ENCODE results near the gene HDAC4.
A peak's percentile ranks its signal among the peaks of the same experiment; 100 is the strongest.

The HDAC4 gene

GRCh38 chr2:239235311-239235710 lies 165.5 kb downstream of the HDAC4 start:
- no peak for TF ChIP-seq CTCF (IDR thresholded peaks at IDR 0.05; ENCODE audit: insufficient read depth, low read depth, low read length, missing control alignments)
- no peak overlapping the region for H3K4me3 ChIP-seq (ENCODE audit: low read depth, low read length)
- DNase-seq (ENCODE audit: low read depth): no peak

DNA sequence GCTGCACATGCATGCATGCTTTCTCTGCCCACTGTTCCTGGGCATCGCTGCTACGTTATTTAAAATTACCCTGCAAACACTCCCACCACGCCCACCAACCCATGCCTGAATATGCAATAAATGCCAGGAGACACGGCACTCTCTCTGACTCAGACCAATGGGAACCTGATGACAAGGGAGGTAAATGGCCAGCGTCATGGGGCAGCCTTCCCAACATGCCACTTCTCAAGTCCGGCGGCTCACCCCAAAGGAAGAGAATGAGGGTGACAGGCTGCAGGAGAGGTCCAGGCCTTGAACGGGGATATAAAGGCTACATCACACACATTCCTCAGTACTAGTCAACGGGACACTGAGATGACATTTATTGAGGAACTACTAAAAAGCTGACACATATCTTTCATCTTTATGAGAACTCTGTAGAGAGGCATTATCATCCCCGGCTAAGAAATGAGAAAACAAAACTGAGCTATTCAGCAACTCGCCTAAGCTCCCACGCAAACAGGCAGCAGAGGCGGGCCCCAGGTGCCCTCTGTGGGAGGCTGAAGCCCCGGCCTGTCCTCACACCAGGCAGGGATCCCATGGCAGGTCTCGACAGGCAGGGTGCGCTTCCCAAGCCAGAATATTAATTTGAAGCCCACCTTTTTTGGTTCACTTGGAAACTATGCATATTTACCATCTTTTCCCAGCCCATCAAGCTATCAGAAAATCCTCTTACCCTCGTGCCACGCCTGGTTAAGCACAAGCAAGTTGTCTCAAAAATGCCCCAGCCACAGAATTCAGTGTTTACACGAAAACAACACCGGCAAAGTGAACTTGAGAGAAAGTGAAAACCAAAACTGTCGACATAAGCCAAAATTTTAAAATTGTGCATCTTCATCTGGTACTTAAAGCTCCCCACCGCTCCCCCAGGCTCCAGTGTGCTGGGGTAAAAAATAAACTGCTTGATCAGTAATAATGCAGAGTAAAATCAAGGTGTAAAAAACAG lies 166.3 kb downstream of the HDAC4 start:
- no peak overlapping the region for H3K4me3 ChIP-seq (ENCODE audit: low read depth, low read length)
- TF ChIP-seq CTCF (IDR thresholded peaks at IDR 0.05; ENCODE audit: insufficient read depth, low read depth, low read length, missing control alignments): no peak
- peak; percentile 66 for DNase-seq (ENCODE audit: low read depth)

DNA sequence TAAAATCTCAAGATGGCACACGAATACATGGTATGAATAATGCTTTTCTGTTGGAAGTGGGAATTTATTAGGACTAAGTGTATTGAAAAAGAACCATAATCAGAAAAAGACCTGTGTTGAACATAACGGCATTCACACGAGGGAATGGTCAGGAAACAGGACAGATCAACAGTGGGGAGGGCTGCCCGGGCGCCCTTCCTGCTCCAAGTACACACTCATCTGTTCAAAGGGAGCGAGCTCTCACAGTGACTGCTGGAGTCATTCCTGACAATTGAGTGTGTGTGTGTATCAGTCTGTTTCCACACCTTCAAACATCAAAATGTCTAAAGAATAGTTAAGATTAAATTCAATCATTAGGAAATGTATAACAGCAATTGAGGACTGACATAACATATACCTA lies 167.2 kb downstream of the HDAC4 start:
- no peak for DNase-seq (ENCODE audit: low read depth)
- TF ChIP-seq CTCF (IDR thresholded peaks at IDR 0.05; ENCODE audit: insufficient read depth, low read depth, low read length, missing control alignments): no peak
- H3K4me3 ChIP-seq (ENCODE audit: low read depth, low read length): no peak overlapping the region

DNA sequence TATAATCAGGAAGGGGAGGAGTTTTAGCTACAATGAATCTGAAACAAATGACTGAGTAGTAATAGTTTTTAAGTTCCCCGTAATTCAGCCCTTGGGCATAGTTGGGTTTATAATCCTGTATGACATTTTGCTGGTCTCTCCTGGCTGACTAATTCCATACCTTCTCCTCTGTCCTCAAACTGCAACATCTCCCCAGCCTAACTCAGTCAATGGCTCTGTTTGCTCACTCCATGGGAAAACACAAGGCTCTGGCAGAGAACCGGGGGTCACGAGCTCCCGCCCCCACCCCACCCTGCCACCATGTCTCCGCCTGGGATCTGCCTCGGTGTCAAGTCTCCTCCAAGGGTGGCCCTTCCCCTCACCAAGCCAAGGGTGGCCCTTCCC lies 168.6 kb downstream of the HDAC4 start:
- TF ChIP-seq CTCF (IDR thresholded peaks at IDR 0.05; ENCODE audit: insufficient read depth, low read depth, low read length, missing control alignments): no peak
- DNase-seq (ENCODE audit: low read depth): no peak
- H3K4me3 ChIP-seq (ENCODE audit: low read depth, low read length): no peak overlapping the region

DNA sequence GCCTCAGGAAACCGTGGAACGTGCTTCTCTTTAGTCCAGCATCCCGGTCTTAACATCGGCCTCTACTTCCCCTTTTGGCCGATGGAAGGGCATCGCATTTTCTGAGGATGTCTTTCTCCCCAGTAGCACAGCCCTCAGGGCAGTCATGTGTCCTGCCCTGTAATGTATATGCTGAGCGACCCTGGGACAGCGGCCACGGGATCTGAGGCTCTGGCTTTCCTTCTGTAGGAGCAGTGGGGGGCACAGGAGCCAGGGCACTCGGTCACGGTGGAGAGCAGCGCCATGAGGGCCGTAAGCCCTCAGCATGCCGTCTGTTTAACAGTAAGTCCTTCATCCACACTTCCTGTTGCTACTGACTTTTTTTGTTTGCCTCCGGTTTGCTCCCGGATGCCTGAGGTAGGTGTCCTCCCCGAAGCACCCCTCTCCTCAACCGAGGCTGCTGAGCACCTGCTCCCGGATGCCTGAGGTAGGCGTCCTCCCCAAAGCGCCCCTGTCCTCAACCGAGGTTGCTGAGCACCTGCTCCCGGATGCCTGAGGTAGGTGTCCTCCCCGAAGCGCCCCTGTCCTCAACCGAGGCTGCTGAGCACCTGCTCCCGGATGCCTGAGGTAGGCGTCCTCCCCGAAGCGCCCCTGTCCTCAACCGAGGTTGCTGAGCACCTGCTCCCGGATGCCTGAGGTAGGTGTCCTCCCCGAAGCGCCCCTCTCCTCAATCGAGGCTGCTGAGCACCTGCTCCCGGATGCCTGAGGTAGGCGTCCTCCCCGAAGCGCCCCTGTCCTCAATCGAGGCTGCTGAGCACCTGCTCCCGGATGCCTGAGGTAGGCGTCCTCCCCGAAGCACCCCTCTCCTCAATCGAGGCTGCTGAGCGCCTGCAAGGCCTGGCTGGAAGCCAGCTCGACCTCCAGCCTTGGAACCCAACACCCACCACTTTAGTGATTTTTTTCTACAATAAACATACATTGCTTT lies 169.3 kb downstream of the HDAC4 start:
- H3K4me3 ChIP-seq (ENCODE audit: low read depth, low read length): no peak overlapping the region
- no peak for DNase-seq (ENCODE audit: low read depth)
- TF ChIP-seq CTCF (IDR thresholded peaks at IDR 0.05; ENCODE audit: insufficient read depth, low read depth, low read length, missing control alignments): no peak

- H3K4me3 ChIP-seq (ENCODE audit: low read depth, low read length): no peak overlapping the region
- DNase-seq (ENCODE audit: low read depth): peak; percentile 30
- TF ChIP-seq CTCF (IDR thresholded peaks at IDR 0.05; ENCODE audit: insufficient read depth, low read depth, low read length, missing control alignments): no peak
Observed at GRCh38 chr2:239230318-239231052, 170.3 kb downstream of the HDAC4 start.

All from GM12865 (cell line).